HUES6 (cell line): ENCODE results near the gene BOD1L1.
A peak's percentile ranks its signal among the peaks of the same experiment; 100 is the strongest.

Source experiments
- H3K27ac ChIP-seq: 2 replicates; pipeline ENCODE4 v1.7.0; 2013; ENCODE audit warnings: low read depth, mild to moderate bottlenecking, low read length, inconsistent platforms
- H3K27me3 ChIP-seq: 2 replicates; pipeline ENCODE4 v1.6.1; 2013; ENCODE audit warnings: low read length; ENCODE audit not compliant: control insufficient read depth, insufficient read depth
- H3K36me3 ChIP-seq: 2 replicates; pipeline ENCODE4 v1.6.1; 2013; ENCODE audit warnings: low read length; ENCODE audit not compliant: control insufficient read depth, insufficient read depth
- H3K4me1 ChIP-seq: 2 replicates; pipeline ENCODE4 v1.6.1; 2013; ENCODE audit warnings: low read length; ENCODE audit not compliant: control insufficient read depth, insufficient read depth
- H3K4me3 ChIP-seq: 2 replicates; pipeline ENCODE4 v1.5.1; 2013; ENCODE audit warnings: low read depth, low read length
- H3K9ac ChIP-seq: one replicate; pipeline ENCODE4 v1.6.1; 2013; ENCODE audit warnings: mild to moderate bottlenecking, low read length
- H3K9me3 ChIP-seq: 2 replicates; pipeline ENCODE4 v1.6.1; 2013; ENCODE audit warnings: low read depth, low read length; ENCODE audit not compliant: control insufficient read depth, insufficient read depth

Gene BOD1L1

DNA sequence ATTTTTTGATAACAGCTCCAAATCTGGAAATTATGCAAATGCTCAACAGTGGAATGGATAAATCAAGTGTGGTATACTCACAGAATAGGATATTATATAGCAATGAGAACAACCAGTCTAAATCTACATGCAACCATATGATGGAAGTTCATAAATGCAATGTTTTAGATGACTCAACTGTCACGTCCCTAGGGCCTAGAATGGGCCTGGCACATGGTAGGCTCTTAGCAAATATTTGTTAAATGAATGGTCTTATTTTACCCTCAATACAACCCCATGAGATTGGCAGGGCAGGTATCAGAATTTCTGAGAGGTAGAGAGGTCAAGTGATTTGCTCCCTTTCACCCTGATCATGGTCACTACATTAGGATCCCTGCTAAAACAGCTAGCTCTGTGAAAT lies 68.6 kb downstream of the BOD1L1 start:
- Histone ChIP-seq H3K4me3 (no peak overlapping the region), H3K36me3 (no peaks in the 10 kb centered on the region), H3K27me3 (no peaks in the 10 kb centered on the region), H3K9ac (no peak overlapping the region), H3K9me3 (no peaks in the 10 kb centered on the region), H3K27ac (no peak overlapping the region), H3K4me1 (no peaks in the 10 kb centered on the region)

DNA sequence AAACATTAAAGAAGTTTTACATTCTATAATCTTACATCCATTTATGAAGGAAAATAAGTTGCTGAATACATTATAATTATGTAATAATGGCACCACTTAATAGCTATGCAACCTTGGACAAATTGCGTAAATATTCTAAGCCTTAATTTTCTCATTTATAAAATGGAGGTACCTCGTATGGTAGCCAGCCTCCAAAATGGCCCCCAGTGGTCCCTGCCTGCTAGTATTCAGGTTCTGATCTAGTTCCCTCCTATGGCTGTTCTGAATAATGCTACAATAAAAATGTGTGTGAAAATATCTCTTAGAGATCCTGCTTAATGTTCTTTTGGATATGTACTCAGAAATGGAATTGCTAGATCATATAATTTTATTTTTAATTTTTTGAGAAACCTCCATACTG lies 72.2 kb downstream of the BOD1L1 start:
- Histone ChIP-seq H3K36me3 (no peaks in the 10 kb centered on the region), H3K4me1 (no peaks in the 10 kb centered on the region), H3K9ac (no peak overlapping the region), H3K27me3 (peaks cover 19% of the 10 kb centered on the region), H3K27ac (no peak overlapping the region), H3K4me3 (no peak overlapping the region), H3K9me3 (no peaks in the 10 kb centered on the region)

DNA sequence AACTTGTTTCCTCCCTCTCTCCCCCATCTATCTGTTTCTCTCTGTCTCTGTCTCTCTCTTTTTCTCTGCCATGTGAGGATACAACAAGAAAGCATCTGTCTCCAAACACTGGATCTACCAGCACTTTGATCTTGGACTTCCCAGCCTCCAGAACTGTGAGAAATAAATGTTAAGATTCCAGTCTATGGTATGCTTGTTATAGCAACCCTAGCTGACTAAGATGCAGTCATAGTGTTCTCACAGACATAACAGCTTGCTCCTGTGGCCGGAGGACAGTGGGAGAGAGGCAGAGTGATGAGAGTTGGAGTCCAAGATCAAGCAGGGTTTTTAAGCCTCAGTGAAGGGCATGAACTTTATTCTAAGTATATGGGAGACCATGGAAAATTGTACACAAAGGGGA lies 74.4 kb downstream of the BOD1L1 start:
- no peak overlapping the region for H3K9ac ChIP-seq
- H3K27me3 ChIP-seq = peaks cover 41% of the 10 kb centered on the region
- no peaks in the 10 kb centered on the region for H3K36me3 ChIP-seq
- H3K4me3 ChIP-seq = no peak overlapping the region
- H3K27ac ChIP-seq = no peak overlapping the region
- no peaks in the 10 kb centered on the region for H3K4me1 ChIP-seq
- no peaks in the 10 kb centered on the region for H3K9me3 ChIP-seq

DNA sequence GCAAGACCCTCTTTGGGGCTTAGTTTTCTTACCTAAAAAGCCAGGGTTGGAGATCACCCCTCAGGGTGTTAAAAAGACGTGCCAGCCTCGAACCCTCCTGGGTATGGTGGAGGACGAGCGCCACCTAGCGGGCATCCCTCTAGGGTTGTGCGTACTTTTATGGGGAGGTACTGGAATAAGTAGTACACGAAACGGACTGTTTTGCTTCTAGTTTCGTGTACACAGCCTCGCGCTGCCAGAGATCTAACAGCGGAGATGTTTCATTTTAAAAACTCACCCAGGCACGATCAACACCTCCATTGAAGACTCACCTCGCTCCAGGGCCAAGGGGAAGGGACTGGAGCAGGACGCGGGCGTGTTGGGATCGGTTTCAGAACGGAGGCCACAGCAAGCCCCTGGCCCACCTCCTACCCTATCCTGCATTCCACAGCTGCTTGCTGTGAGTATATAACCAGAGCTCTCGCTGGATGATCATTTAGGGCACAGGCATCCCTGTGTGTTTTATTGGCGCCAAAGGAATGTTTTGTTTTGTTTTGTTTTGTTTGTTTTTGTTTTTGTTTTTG lies 78.5 kb downstream of the BOD1L1 start:
- Histone ChIP-seq H3K9ac (peak overlapping the region; percentile 29), H3K9me3 (no peaks in the 10 kb centered on the region), H3K36me3 (no peaks in the 10 kb centered on the region), H3K4me3 (peak overlapping the region; percentile 69), H3K4me1 (peaks cover 14% of the 10 kb centered on the region), H3K27ac (no peak overlapping the region), H3K27me3 (peaks cover 80% of the 10 kb centered on the region)

DNA sequence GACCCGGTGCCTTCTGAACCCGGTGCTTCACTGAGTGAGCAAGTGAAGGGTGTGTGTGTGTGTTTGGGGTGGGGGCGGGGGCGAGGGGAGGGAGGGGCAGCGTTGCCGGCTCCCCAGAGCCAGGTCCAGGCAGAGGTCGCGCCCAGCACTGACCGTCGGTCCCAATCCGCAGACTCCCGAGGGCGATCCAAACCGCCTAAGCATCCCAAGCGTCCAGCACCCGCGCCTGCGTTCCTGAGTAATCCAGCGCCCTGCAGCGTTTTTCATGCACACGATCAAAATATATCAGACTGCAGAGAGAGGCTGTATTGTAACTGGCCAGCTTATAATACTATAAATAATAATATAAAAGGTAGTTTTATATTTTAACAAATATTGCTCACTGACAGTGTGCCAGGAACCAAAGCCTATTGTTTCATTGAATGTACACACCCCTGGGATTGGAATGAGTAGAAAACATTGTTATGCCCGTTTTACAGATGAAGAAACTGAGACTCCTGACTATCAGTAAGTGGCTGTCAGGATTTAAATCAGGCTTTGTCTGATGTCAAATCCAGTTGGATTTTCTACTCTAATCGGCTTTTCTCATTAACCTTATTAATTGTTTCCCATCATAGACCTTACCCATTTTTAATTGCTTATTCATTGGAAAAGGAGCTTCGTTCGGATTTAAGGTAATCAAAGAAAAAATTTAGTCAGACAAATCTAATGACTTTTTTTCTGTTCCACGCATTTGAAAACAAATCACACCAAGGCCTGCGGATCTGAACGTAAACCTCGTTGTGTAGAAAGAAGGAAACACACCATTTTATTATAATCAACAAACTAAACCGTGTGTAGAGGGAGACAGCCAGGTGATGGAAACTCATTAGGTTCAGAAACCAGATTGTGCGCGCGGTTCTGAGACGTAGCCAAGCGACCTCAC lies 79.2 kb downstream of the BOD1L1 start:
- H3K36me3 ChIP-seq = no peaks in the 10 kb centered on the region
- peaks cover 20% of the 10 kb centered on the region for H3K4me1 ChIP-seq
- H3K9ac ChIP-seq = no peak overlapping the region
- no peaks in the 10 kb centered on the region for H3K9me3 ChIP-seq
- peak overlapping the region; percentile 80 for H3K4me3 ChIP-seq
- peaks cover 87% of the 10 kb centered on the region for H3K27me3 ChIP-seq
- H3K27ac ChIP-seq = no peak overlapping the region

DNA sequence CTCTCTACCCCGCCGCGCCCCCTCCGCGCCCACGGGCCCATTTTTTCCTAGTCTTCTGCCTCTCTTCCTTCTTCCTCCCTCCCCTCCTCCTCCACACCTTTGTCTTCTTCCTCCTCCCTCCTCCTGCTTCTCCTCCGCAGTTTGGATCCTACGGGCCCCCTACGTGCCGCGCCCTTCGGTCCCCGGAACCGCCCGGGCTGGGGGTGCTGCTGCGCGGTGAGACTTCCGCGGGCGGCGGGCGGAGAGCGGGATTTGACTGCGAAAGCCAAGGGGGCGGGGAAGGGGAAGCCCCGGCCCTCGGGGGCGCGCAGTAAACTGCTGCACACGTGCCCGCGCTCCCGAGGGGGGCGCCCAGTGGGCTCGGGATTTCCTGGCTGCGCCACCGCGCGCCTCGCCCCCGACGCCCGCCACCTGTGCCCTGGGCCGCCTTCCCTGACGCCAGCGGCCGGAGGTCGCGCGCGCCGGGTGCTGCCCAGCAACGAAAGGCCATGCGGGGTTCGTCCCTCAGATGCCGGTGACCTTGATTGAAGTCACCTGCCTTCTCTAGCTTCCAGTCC lies 80.0 kb downstream of the BOD1L1 start:
- H3K9me3 ChIP-seq = no peaks in the 10 kb centered on the region
- H3K9ac ChIP-seq = peak overlapping the region; percentile 41
- H3K27me3 ChIP-seq = peaks cover 90% of the 10 kb centered on the region
- no peak overlapping the region for H3K27ac ChIP-seq
- H3K36me3 ChIP-seq = no peaks in the 10 kb centered on the region
- H3K4me1 ChIP-seq = peaks cover 24% of the 10 kb centered on the region
- H3K4me3 ChIP-seq = peak overlapping the region; percentile 80

DNA sequence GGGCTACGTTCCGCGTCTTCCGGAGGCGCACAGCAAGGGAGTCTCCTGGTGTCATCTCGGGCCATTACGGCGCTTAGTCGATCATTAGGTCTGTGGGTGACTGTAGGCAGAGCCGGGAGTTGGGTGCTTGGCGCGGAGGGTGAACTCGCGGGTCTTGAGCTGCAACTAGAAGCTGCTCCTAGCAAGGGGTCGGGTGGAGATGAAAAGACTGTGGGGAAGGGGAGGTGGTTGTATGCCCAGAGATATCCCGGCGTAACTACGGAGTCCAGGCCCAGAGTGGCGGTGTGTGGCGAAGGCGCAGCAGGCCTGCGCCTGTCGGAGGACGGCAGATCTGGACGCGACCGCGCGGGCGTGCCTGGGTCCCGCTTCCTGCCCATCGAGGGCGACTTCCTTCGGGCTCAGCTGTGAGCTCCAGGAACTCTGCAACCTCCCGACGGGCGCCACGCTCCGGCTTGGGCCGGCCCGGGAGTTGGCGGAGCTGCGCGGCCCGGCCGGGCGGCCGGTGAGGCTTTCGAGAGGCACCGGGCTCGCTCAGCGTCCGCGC lies 80.5 kb downstream of the BOD1L1 start:
- peak overlapping the region; percentile 41 for H3K9ac ChIP-seq
- no peaks in the 10 kb centered on the region for H3K9me3 ChIP-seq
- peak overlapping the region; percentile 80 for H3K4me3 ChIP-seq
- peaks cover 93% of the 10 kb centered on the region for H3K27me3 ChIP-seq
- no peak overlapping the region for H3K27ac ChIP-seq
- no peaks in the 10 kb centered on the region for H3K36me3 ChIP-seq
- H3K4me1 ChIP-seq = peaks cover 26% of the 10 kb centered on the region

DNA sequence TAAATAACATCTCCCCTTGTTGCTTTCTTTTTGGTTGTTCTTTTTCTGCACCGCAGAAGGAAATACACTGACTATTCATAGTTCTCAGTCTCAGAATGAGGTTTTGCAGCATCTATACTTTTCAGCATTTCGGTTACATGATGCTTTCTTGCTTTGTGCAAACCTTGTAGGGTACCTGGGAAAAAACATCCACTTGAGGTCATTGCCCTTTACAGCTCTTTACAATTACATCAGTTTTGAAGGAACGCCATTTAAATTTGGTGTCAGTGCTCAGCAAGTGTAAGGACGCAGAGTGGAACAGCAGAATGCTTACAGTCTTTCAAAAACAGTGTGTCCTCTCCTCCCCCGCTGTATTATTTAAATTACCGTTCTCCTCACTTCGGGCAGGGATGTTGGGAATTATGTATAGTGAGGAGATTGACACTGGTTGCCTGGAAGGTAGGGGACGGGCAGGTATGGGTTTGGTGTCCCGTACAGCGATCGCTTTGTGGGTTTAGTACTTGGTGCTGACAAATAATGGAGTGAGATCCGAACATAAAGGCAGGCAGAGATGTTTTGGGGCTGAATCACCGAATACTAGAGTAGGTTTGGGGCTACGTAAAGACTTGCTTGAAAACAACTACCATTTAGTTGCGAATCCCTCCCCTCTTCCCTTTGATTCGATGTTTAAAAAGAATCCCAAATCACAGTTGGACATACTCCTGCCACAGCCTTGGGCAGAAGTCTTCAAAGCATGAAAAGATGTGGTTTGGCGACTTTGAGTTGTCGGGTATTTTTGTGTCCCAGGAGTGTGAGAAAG lies 81.2 kb downstream of the BOD1L1 start:
- Histone ChIP-seq H3K36me3 (no peaks in the 10 kb centered on the region), H3K9ac (peak overlapping the region; percentile 41), H3K4me1 (peaks cover 33% of the 10 kb centered on the region), H3K27me3 (peaks cover 98% of the 10 kb centered on the region), H3K9me3 (no peaks in the 10 kb centered on the region), H3K27ac (no peak overlapping the region), H3K4me3 (peak overlapping the region; percentile 80)

DNA sequence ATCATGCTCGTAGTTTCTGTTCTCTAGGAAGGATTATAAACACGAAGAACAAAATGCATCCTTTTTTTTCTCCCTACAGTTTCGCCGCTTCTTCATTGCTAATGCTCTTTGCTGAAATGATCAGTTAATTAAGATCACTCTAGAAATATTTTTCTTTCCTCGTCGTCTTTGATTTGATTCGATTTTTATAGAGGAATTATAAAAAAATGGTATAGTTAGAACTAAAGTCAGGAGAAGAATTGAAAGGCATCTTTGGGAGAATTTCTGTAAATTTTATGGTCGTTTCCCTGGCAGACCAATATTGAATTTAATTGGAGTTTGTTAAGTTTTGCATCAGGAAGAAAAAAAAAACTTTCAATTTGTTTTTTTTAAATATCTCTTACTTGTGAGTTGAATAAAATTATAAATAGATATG lies 82.1 kb downstream of the BOD1L1 start:
- Histone ChIP-seq H3K36me3 (no peaks in the 10 kb centered on the region), H3K9me3 (no peaks in the 10 kb centered on the region), H3K9ac (no peak overlapping the region), H3K4me3 (peak overlapping the region; percentile 50), H3K4me1 (peaks cover 41% of the 10 kb centered on the region), H3K27me3 (peaks cover 98% of the 10 kb centered on the region), H3K27ac (no peak overlapping the region)

DNA sequence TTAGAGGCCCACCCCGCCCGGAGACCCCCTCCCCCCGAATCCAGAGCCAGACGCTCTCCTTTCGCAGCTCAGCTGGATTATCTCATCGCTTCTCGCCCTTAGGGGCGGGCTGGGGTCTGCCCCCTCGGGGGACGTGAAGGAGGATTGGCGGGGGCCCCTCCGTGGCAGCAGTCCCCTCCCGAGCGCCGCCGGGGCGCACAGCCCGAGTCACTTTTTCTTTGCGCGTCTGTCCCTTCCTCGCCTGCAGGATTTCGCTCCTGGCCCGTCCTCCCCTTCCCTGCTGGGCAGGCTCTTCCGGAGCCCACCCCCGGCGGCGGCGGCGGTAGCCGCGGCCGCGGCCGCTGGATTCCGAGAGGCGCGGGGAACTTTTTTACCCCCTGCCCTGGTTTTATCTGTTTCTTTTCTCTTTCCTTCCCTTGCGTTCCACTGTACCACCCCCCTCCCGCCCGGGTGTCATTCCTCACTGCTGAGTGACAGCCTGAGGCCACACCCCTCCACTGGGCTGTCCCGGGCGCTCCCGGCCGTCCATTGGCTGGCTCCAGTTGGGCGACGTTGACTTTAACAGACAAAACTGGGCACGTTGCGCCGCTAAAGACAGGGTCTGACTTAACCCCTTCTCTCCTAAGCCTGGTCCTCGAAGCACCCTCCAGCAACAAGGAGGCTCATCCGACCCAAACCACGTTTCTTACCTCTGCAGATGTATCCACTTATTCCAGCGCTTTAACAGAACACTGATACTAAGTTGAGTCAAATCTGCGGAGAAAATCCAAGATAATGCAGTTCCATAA lies 82.7 kb downstream of the BOD1L1 start:
- H3K27ac ChIP-seq = no peak overlapping the region
- H3K9me3 ChIP-seq = no peaks in the 10 kb centered on the region
- peaks cover 41% of the 10 kb centered on the region for H3K4me1 ChIP-seq
- H3K36me3 ChIP-seq = no peaks in the 10 kb centered on the region
- H3K27me3 ChIP-seq = peaks cover 98% of the 10 kb centered on the region
- H3K4me3 ChIP-seq = peak overlapping the region; percentile 50
- H3K9ac ChIP-seq = no peak overlapping the region
